Hepatic stellate cell (primary cell): Measurements from ENCODE around the gene ST8SIA5.
"Not testable (repeated sequence)": the region's sequence is repeated elsewhere in the genome, so short reads cannot be mapped to it uniquely, and the experiment has no call there.

Experiments used
- DNase-seq: peaks from one replicate; pipeline ENCODE4 v3.0.0; 2011; ENCODE audit warnings: low spot score

The ST8SIA5 gene, protein sequence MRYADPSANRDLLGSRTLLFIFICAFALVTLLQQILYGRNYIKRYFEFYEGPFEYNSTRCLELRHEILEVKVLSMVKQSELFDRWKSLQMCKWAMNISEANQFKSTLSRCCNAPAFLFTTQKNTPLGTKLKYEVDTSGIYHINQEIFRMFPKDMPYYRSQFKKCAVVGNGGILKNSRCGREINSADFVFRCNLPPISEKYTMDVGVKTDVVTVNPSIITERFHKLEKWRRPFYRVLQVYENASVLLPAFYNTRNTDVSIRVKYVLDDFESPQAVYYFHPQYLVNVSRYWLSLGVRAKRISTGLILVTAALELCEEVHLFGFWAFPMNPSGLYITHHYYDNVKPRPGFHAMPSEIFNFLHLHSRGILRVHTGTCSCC

GRCh38 chr18:46756559-46757201, at the start of gene ST8SIA5:
Gene ST8SIA5, minus strand, starts transcription at chr18:46757053. Its CDS starts 545 bp downstream, at chr18:46756508.
- no peak for DNase-seq

GRCh38 chr18:46795945-46796344, 39.1 kb upstream of the ST8SIA5 start:
- not testable (repeated sequence) for DNase-seq

GRCh38 chr18:46794607-46795006, 37.8 kb upstream of the ST8SIA5 start:
- no peak for DNase-seq

GRCh38 chr18:46793565-46793964, 36.7 kb upstream of the ST8SIA5 start:
- DNase-seq: no peak

DNA sequence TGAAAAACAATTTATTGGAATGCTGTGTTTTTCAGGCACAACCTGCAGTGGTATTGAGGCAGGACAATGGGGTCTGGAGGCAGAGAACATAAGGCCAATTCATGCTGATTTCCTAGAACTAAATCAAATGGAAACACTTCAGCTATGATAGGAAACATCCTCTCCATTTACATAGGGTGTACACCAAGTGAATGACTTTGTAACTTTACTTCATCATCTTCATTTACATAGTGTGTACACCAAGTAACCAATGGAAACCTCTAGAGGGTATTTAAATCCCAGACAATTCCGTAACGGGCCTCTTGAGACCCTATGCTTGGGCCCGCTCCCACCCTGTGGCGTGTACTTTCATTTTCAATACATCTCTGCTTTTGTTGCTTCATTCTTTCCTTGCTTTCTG, 32.2 kb upstream of the ST8SIA5 start:
- no peak for DNase-seq

DNA sequence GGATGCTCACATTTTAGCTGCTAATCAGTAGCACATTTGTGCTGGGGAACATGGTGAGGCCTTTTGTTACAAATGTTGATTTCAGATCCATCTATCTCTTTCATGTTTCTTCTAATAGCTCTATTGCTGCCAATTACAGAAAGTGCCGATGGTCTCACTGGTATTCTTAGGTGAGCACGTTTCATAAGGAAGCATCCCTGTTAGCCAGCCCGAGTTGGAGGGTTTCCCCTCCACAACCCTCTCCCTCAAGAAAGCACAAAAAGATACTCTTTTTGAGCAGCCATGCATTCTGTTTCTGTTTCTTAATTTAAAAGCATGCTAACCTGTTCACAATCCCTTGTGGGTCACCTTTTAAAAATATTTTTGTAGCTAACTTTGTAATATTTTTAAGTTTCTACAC, 30.8 kb upstream of the ST8SIA5 start:
- no peak for DNase-seq

DNA sequence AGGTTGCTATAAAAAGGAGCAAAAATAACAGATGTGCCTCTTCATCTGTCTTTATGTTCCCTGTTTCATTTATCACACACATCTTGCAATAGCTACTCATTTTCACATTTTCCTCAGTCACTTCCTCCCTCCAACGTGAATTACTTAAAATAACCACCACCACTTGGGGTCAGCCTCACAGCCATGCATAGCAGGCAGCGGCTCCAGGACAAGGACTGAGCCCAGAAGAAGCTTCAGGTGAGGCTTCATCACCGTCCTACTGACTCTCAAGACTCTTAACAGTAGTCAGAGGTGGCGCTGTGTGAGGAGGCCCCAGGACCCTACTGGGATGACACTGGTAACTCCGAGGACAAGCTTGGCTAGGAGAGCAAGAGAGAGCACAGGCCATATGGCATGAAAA, 15.5 kb upstream of the ST8SIA5 start:
- DNase-seq: no peak

DNA sequence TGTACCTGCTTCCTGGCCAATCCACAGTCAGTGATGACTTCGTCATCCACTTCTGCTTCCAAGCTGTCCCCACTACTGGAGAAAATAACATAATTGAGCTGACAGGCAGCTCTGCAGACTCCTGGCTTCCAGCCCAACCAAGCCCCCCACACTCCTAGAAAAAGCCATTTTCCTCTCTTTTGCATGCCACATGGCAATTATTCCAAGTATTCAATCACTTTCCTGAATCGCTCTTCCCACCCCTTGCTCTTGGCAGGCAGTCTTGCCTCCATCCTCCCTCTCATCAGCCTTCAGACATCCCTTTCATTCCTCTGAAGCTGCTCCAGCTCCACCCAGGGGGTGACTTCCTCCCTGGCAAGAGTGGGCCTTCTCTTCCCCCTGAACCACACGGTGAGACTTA, 14.3 kb upstream of the ST8SIA5 start:
- DNase-seq: no peak

- no peak for DNase-seq
Measured at GRCh38 chr18:46770708-46771107, 13.9 kb upstream of the ST8SIA5 start.

GRCh38 chr18:46768166-46768921, 11.5 kb upstream of the ST8SIA5 start:
- DNase-seq: no peak

DNA sequence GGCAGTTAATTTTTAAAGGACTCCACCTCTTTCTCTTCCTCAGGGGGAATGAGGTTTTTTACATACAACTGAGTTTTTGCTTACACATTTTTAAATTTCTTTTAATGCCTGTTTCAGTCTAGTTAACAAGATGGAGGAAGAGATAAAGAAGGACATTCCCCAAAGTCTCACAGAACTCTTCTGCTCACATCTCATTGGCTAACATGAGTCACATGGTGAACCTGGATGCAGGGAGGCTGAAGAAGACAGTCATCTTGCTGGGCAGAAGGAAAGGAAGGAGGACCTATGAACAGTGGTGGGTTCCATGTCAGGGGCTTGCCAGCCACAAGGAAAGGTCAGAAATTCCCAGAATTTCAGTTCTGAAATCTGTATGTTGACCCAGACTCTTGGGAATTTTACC, 10.4 kb upstream of the ST8SIA5 start:
- no peak for DNase-seq

DNA sequence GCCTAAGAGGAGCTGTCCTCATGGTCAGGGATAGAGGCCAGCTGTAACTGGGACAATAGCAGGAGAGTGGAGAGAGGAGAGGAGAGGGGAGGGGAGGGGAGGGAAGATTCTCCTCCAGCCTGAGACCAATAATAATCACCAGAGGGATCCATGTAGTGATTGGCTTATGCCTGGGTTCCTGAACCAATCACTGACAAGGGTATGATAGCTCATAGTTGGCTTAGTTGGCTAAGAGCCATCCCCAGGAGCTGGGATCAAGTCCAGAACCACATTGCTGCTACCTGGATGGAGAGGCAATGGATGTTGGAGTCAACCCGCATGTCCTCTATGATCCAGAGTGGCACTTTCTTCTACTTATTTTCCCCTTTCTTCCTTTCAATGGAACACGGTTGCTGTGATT, 7.7 kb upstream of the ST8SIA5 start:
- DNase-seq: no peak

- DNase-seq: no peak
Measured at GRCh38 chr18:46761059-46761769, 4.4 kb upstream of the ST8SIA5 start.

DNA sequence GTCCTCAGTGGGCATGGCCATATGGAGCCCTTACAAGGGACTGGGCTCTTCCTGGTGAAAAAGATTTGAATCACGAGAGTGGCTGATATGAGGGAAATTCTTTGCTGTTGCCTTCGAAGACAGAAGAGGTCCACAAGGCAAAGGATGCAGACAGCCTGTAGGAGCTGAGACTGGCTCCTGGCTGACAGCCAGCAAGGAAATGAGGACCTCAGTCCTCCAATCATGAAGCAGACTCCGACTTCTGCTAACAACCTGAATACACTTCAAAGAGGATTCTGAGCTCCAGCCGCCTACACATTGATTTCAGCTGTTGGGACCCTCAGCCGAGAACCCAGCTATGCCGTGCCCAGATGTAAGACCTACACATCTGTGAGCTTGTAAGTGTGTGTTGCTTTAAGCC, 3.0 kb upstream of the ST8SIA5 start:
- no peak for DNase-seq

GRCh38 chr18:46756025-46756558, 761 bp downstream of the ST8SIA5 start:
- no peak for DNase-seq

DNA sequence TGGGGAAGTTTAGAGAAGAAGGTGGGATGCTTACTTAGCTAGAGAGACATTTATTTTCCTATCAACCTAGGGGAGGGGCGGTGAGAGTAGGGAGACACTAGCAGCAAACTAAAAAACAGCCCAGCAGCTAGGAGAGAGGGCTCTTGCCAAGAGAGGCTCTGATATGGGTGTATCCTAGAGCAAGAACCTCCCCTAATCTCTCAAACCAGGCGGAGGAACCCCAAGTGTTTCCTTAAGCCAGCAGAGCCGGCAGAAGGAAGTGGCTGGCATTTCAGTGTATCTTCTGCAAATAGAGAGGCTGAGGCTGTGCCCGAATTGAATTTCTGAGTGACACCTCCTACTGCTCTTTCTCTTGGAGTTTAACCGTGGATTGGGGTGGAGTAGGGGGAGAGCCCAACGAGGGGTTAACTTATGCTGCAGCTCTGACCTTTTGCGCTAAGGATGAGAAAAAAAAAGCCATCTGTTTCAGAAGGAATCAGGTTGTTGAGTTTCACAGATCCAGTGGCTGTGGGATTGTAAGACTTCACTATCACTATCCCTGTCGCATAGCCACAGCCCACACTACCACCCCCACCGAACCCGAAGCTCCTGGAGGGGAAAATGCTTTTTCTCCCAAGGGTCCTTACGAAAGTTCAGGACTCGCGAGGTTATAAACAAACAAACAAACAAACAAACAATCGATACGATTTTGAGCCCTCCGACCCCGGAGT, 1.4 kb downstream of the ST8SIA5 start:
- DNase-seq: no peak

DNA sequence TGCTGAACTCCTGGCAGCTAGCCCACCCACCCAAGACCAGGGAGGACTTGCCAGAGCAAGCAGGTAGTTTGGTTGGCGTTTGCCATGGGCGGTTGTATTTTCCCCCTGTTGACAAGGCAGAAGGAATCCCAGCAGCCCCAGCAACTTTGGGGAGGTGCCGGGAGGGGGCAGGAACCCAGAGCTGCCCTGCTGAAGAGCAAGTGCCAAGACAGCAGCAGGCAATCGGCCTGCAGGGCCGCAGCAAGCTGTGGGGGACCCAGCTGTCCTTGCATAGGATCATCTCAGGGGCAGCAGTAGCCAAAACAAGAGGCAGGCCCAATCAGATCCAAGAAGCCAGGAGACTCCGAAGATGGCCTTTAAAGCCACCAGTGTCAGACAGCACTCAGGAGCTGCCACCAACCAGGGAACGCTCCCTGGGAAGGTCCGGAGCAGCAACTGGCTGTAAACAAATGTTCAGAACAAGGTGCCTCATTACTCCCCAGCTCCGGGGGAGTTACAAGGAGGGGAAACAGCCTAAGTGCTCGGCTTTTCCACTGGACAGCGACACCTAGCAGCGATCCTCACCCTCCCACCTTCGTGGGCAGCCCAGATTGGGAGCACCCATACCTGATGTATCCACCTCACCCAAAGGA, 2.1 kb downstream of the ST8SIA5 start:
- DNase-seq: no peak

GRCh38 chr18:46754188-46754587, 2.7 kb downstream of the ST8SIA5 start:
- DNase-seq: no peak

DNA sequence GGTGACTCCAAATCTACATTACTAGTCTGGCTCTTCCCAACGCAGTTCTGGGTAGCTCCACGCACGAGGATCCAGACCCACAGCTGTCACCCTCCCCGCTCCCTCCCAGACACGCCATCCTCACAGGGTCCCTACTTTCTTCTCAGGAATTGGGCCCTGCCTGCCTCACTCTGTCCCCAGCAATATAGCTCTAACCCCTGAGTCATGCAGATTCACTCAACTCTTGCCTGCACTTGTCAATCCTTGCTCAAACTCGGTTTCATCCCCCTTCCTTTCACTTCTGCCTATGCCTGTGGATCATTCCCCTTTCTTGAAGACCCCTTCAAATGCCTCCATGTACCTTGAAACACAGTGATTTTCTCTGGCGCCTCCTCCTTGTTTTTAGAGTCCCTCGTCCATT, 5.0 kb downstream of the ST8SIA5 start:
- no peak for DNase-seq

GRCh38 chr18:46750626-46751025, 6.2 kb downstream of the ST8SIA5 start:
- no peak for DNase-seq

DNA sequence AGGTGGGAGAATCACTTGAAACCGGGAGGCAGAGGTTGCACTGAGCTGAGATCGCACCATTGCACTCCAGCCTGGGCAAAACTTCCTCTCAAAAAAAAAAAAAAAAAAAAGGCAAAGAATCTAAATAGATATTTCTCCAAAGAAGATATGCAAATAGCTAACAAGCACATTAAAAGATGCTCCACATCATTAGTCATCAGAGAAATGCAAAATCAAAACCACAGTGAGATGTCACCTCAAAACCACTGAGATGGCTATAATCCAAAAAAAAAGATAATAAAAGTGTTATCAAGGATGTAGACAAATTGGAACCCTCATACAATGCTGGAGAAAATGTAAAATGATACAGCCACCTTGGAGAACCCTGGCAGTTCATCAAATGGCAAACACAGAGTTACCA, 8.4 kb downstream of the ST8SIA5 start:
- no peak for DNase-seq
